Keratinocyte (primary cell): ENCODE data around the gene FGF11. TPM values are rescaled to one million over a fixed set of nuclear protein-coding genes. Genes with fewer than 3 reads are reported as not detected.

Source experiments
- DNase-seq: peaks from one replicate; pipeline ENCODE4 v3.0.0-alpha.2; 2011; ENCODE audit warnings: low read depth, missing footprints, low spot score
- FAIRE-seq: peaks from 2 replicates; lab custom pipeline; 2011; peaks lifted over from hg19 to GRCh38; lab: Jason Lieb, UNC
- H2AFZ ChIP-seq: 2 replicates; pipeline ENCODE4 v1.6.0; 2012; ENCODE audit warnings: low read length, control low read depth, inconsistent platforms; ENCODE audit not compliant: control insufficient read depth
- H3K27ac ChIP-seq: 2 replicates; pipeline ENCODE4 v1.5.1; 2011; ENCODE audit warnings: low read length; ENCODE audit not compliant: control insufficient read depth, insufficient read depth
- H3K27me3 ChIP-seq: 3 replicates; pipeline ENCODE4 v1.6.0; 2011; ENCODE audit warnings: low read length; ENCODE audit not compliant: control insufficient read depth, insufficient read depth; ENCODE audit errors: extremely low read depth
- H3K36me3 ChIP-seq, 2 experiments: 2 replicates in 1 of 2; 3 replicates in 1 of 2; pipeline ENCODE4 v1.5.1; 2011; ENCODE audit warnings: low read length in 2 of 2, mild to moderate bottlenecking in 1 of 2; ENCODE audit not compliant: control insufficient read depth in 2 of 2, insufficient read depth in 2 of 2; ENCODE audit errors: extremely low read depth in 1 of 2
- H3K4me1 ChIP-seq: 3 replicates; pipeline ENCODE4 v1.5.1; 2011; ENCODE audit warnings: low read length; ENCODE audit not compliant: control insufficient read depth, insufficient read depth; ENCODE audit errors: extremely low read depth
- H3K4me2 ChIP-seq: 3 replicates; pipeline ENCODE4 v1.6.0; 2011; ENCODE audit warnings: low read depth, low read length; ENCODE audit not compliant: control insufficient read depth, insufficient read depth; ENCODE audit errors: extremely low read depth
- H3K4me3 ChIP-seq, 3 experiments: fragments of 200-600 bp in 1 of 3; sonication (generic) in 1 of 3; 2 replicates in 2 of 3; 3 replicates in 1 of 3; pipeline ENCODE4 v1.5.1; 2011 to 2016; ENCODE audit warnings: low read length in 3 of 3, mild to moderate bottlenecking in 3 of 3, control low read depth in 2 of 3, inconsistent platforms in 1 of 3, low read depth in 1 of 3, mixed read lengths in 1 of 3, mixed run types in 1 of 3, moderate library complexity in 1 of 3; ENCODE audit not compliant: control insufficient read depth in 2 of 3, insufficient read depth in 2 of 3; ENCODE audit errors: extremely low read depth in 1 of 3
- H3K79me2 ChIP-seq: 2 replicates; pipeline ENCODE4 v1.6.0; 2012; ENCODE audit warnings: low read length; ENCODE audit not compliant: control insufficient read depth, insufficient read depth
- H3K9ac ChIP-seq: 3 replicates; pipeline ENCODE4 v1.6.0; 2011; ENCODE audit warnings: low read length; ENCODE audit not compliant: control insufficient read depth, insufficient read depth; ENCODE audit errors: extremely low read depth
- H3K9me1 ChIP-seq: 3 replicates; pipeline ENCODE4 v1.6.0; 2011; ENCODE audit warnings: low read length; ENCODE audit not compliant: control insufficient read depth, insufficient read depth; ENCODE audit errors: extremely low read depth
- H3K9me3 ChIP-seq: 2 replicates; pipeline ENCODE4 v1.5.1; 2012; ENCODE audit warnings: low read depth, low read length; ENCODE audit not compliant: control insufficient read depth
- H4K20me1 ChIP-seq: 3 replicates; pipeline ENCODE4 v1.6.0; 2011; ENCODE audit warnings: low read length; ENCODE audit not compliant: control insufficient read depth, insufficient read depth; ENCODE audit errors: extremely low read depth
- CTCF ChIP-seq, 3 experiments: IDR thresholded peaks in 1 of 3; conservative IDR thresholded peaks in 1 of 3; optimal IDR thresholded peaks in 1 of 3; 2 replicates in 2 of 3; 3 replicates in 1 of 3; pipeline versions ENCODE3 to v1.5.1; 2011; ENCODE audit warnings: low read length in 3 of 3, mild to moderate bottlenecking in 3 of 3, moderate library complexity in 2 of 3, control low read depth in 1 of 3, inconsistent platforms in 1 of 3; ENCODE audit not compliant: insufficient read depth in 2 of 3; ENCODE audit errors: extremely low read depth in 1 of 3
- EZH2 ChIP-seq: IDR thresholded peaks from one replicate; pipeline ENCODE4 v1.6.1; 2012; ENCODE audit warnings: inconsistent platforms, mild to moderate bottlenecking, low read length, moderate library complexity
- dilution Hi-C: fragments of 300-500 bp; cut with MboI; formaldehyde crosslinking; loops from one replicate; pipeline ENCODE4 v1.7.0; 2020; ENCODE audit warnings: low sequenced_read_pairs; ENCODE audit not compliant: extremely low pct_ligation_motif_present
- polyA plus RNA-seq, 5 experiments: library from polyadenylated mRNA; depleted of rRNA in 3 of 5; stranded (reverse) in 3 of 5; stranded (forward) in 1 of 5; unstranded in 1 of 5; fragments of >200 nt; gene quantifications; 1 replicate in 1 of 5; 2 replicates in 3 of 5; 3 replicates in 1 of 5; pipeline versions ENCODE4 v1.2.1 to v1.2.3, GENCODE V29; 2011 to 2012; ENCODE audit warnings: missing spikeins in 2 of 5, low read depth in 1 of 5, low replicate concordance in 1 of 5

Gene FGF11
- polyA plus RNA-seq, 1 donor (not counting 4 experiments of a cell fraction or from before 2014, with no cell fraction given), result 30.4 TPM

- Histone ChIP-seq H3K4me2 (peak overlapping the region; percentile 99), H3K79me2 (peaks cover 17% of the 10 kb centered on the region), H3K9me3 (no peaks in the 10 kb centered on the region), H2AFZ (peak overlapping the region; percentile 44), H3K9ac (peak overlapping the region; percentile 77), H3K4me3 (peak overlapping the region; percentile 59 to 81 (median 66)), H4K20me1 (no peaks in the 10 kb centered on the region), H3K9me1 (peaks cover 2% of the 10 kb centered on the region), H3K4me1 (peaks cover 43% of the 10 kb centered on the region), H3K27ac (peak overlapping the region; percentile 62), H3K36me3 (peaks cover 0 to 4% of the 10 kb centered on the region in 2 experiments), H3K27me3 (no peaks in the 10 kb centered on the region)
- TF ChIP-seq CTCF (optimal IDR thresholded peaks at IDR 0.05 in 1 of 3, IDR thresholded peaks at IDR 0.05 in 1 of 3, conservative IDR thresholded peaks at IDR 0.05 in 1 of 3; ENCODE audit: extremely low read depth in 1 of 3, insufficient read depth in 2 of 3, low read length in 3 of 3) (peak in 1 of 3 experiments; percentile 0), EZH2 (no peak)
- dilution Hi-C loops, result no loop called here
- DNase-seq (no peak), FAIRE-seq (no peak)
These were observed 1.2 kb upstream of the FGF11 start for GRCh38 chr17:7437950-7438614.

- Histone ChIP-seq H3K27ac (peak overlapping the region; percentile 62), H3K9me3 (no peaks in the 10 kb centered on the region), H3K36me3 (peaks cover 0 to 4% of the 10 kb centered on the region in 2 experiments), H3K4me2 (peak overlapping the region; percentile 99), H3K4me3 (peak overlapping the region; percentile 59 to 81 (median 66)), H3K9ac (peak overlapping the region; percentile 77), H3K4me1 (peaks cover 51% of the 10 kb centered on the region), H3K27me3 (no peaks in the 10 kb centered on the region), H3K79me2 (peaks cover 17% of the 10 kb centered on the region), H4K20me1 (no peaks in the 10 kb centered on the region), H3K9me1 (peaks cover 2% of the 10 kb centered on the region), H2AFZ (no peak overlapping the region)
- TF ChIP-seq EZH2 (no peak), CTCF (optimal IDR thresholded peaks at IDR 0.05 in 1 of 3, IDR thresholded peaks at IDR 0.05 in 1 of 3, conservative IDR thresholded peaks at IDR 0.05 in 1 of 3; ENCODE audit: extremely low read depth in 1 of 3, insufficient read depth in 2 of 3, low read length in 3 of 3) (no peak)
- FAIRE-seq, result peak; percentile 29
- DNase-seq, result no peak
- dilution Hi-C loops, result no loop called here
These were observed 454 bp upstream of the FGF11 start for GRCh38 chr17:7438656-7439460.
